RWPE1 (cell line): Measurements from ENCODE around the gene BCAP31.

Source experiments
- CTCF ChIA-PET: fragments of 350-600 bp; sonication (Branson Sonifier 250); formaldehyde crosslinking; extraction: SDS; loops from one replicate; lab custom pipeline; 2021; lab: Yijun Ruan, JAX
- POLR2A ChIA-PET: fragments of 400-600 bp; formaldehyde crosslinking; extraction: SDS; loops from one replicate; lab custom pipeline; 2020; ENCODE audit warnings: antibody characterized with exemption; ENCODE audit not compliant: low non-redundant PET; lab: Yijun Ruan, JAX
- DNase-seq: peaks from one replicate; pipeline ENCODE4 v3.0.0; 2012; ENCODE audit warnings: low spot score
- H3K27ac ChIP-seq: fragments of 450-650 bp; 2 replicates; pipeline ENCODE4 v1.5.1; 2017
- CTCF ChIP-seq: fragments of 450-650 bp; conservative IDR thresholded peaks from 2 replicates; pipeline ENCODE4 v1.5.1; 2017; ENCODE audit warnings: low read depth, mild to moderate bottlenecking

BCAP31 gene

GRCh38 chrX:153727123-153727931, 3.1 kb upstream of the BCAP31 start:
- POLR2A ChIA-PET: no interaction called here
- no peak for TF ChIP-seq CTCF
- H3K27ac ChIP-seq: peak overlapping the region; percentile 98
- peak; percentile 34 for DNase-seq
- CTCF ChIA-PET: no interaction called here

- H3K27ac ChIP-seq: peak overlapping the region; percentile 98
- TF ChIP-seq CTCF: no peak
- ChIA-PET POLR2A (no interaction called here), CTCF (no interaction called here)
- no peak for DNase-seq
These were observed 2.3 kb upstream of the BCAP31 start for GRCh38 chrX:153726286-153727122.

GRCh38 chrX:153725832-153726285, 1.7 kb upstream of the BCAP31 start:
- POLR2A ChIA-PET: no interaction called here
- DNase-seq: no peak
- CTCF ChIA-PET: no interaction called here
- TF ChIP-seq CTCF: no peak
- H3K27ac ChIP-seq: peak overlapping the region; percentile 98

- no peak for TF ChIP-seq CTCF
- peak overlapping the region; percentile 98 for H3K27ac ChIP-seq
- ChIA-PET CTCF (no interaction called here), POLR2A (no interaction called here)
- no peak for DNase-seq
These were observed 1.0 kb upstream of the BCAP31 start for GRCh38 chrX:153725039-153725831.

GRCh38 chrX:153723351-153724251, 586 bp downstream of the BCAP31 start:
- ChIA-PET POLR2A (interaction anchor here (0.5 to 0.6 kb wide), 5 partner anchors 9 to 295 kb away, joined by 3 to 6 read pairs (median 4); no protein-coding TSS in a partner anchor), CTCF (interaction anchor here (0.6 kb wide), 2 partner anchors 13 to 1772 kb away, joined by 4 read pairs; no protein-coding TSS in a partner anchor)
- peak; percentile 36 for TF ChIP-seq CTCF
- peak overlapping the region; percentile 98 for H3K27ac ChIP-seq
- DNase-seq: no peak
